Ovary (tissue), 3 donors: ENCODE results near the gene ACER2.

ENCODE experiments used
- POLR2A ChIP-seq: fragments of 450-650 bp; IDR thresholded peaks from one replicate; pipeline ENCODE4 v1.6.1; 2017; ENCODE audit warnings: antibody characterized with exemption, mild to moderate bottlenecking, moderate library complexity
- TF ChIP-seq, protein P1 (sequence below), 3 donors: fragments of 450-650 bp in 2 of 3; fragments of 200-600 bp in 1 of 3; IDR thresholded peaks; one replicate each; pipeline versions ENCODE4 v1.5.1 to v1.8.0; 2016 to 2022; ENCODE audit warnings: antibody characterized with exemption in 3 of 3, mild to moderate bottlenecking in 1 of 3
- donor health status: DM: no; HTN: no; CAD: no.

DNA sequence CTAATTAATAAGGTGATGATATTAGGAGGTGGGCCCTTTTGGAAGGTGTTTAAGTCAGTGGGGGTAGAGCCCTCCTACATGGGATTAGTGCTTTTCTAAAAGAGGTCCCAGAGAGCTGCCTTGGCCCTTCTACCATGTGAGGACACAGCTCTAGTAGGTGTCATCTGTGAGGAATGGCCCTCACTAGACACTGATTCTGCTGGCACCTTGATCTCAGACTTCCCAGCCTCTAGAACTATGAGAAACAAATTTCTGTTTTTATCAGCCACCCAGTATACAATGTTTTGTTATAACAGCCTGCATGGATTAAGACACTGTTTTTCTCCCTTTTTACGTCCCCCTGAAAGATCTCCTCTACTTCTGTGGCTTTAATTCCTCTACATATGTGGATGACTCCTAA, 31.6 kb downstream of the ACER2 start:
- TF ChIP-seq, protein P1, sequence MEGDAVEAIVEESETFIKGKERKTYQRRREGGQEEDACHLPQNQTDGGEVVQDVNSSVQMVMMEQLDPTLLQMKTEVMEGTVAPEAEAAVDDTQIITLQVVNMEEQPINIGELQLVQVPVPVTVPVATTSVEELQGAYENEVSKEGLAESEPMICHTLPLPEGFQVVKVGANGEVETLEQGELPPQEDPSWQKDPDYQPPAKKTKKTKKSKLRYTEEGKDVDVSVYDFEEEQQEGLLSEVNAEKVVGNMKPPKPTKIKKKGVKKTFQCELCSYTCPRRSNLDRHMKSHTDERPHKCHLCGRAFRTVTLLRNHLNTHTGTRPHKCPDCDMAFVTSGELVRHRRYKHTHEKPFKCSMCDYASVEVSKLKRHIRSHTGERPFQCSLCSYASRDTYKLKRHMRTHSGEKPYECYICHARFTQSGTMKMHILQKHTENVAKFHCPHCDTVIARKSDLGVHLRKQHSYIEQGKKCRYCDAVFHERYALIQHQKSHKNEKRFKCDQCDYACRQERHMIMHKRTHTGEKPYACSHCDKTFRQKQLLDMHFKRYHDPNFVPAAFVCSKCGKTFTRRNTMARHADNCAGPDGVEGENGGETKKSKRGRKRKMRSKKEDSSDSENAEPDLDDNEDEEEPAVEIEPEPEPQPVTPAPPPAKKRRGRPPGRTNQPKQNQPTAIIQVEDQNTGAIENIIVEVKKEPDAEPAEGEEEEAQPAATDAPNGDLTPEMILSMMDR (IDR thresholded peaks at IDR 0.05): no peak
- TF ChIP-seq POLR2A: no peak
